COLO668 (cell line): Measurements from ENCODE around the gene SGPL1.
"Not testable (repeated sequence)": the region's sequence is repeated elsewhere in the genome, so short reads cannot be mapped to it uniquely, and the experiment has no call there.

Source experiments
- DNase-seq: peaks from one replicate; lab custom pipeline; 2025; ENCODE audit not compliant: unreplicated experiment; lab: John Stamatoyannopoulos, UW

The SGPL1 gene, protein sequence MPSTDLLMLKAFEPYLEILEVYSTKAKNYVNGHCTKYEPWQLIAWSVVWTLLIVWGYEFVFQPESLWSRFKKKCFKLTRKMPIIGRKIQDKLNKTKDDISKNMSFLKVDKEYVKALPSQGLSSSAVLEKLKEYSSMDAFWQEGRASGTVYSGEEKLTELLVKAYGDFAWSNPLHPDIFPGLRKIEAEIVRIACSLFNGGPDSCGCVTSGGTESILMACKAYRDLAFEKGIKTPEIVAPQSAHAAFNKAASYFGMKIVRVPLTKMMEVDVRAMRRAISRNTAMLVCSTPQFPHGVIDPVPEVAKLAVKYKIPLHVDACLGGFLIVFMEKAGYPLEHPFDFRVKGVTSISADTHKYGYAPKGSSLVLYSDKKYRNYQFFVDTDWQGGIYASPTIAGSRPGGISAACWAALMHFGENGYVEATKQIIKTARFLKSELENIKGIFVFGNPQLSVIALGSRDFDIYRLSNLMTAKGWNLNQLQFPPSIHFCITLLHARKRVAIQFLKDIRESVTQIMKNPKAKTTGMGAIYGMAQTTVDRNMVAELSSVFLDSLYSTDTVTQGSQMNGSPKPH

DNA sequence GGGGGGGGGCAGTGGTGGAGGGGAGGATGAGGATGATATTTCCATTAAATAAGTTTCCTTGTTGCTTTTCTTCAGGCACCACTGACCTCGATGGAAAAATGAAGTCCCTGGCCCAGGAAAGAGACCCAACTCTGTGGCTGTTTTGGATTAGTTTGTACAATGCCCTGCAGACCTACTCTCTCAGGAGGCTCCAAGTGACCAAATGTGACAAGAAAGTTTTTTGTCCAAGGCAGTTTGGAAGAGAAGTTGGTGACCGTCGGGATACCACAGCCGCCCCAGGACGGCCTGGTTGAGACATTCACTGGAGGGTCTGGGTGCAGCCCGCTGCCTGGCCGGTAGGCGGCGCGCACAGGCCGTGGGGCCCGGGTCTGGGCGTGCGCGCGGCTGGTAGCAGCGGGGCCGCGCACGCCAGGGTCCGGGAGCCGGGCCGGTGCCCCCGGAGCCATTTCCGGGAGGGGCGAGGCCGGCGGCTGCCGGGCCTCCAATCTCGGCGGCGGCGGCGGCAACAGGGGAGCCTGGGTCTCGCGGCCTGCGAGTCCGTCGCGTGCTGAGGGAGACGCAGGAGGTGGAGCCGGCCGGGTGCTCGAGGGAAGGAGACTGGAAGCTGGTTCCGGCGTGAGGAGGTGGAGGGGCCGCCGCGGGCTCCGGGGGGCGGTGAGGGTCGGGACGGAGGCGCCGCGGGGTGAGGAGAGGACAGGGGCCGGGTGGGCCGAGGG lies at the start of gene SGPL1:
TSS of gene SGPL1 (plus strand) at position 445 of the 716 bp plus-strand sequence. CDS start 906 bp downstream, outside the sequence.
- DNase-seq = peak; percentile 86

DNA sequence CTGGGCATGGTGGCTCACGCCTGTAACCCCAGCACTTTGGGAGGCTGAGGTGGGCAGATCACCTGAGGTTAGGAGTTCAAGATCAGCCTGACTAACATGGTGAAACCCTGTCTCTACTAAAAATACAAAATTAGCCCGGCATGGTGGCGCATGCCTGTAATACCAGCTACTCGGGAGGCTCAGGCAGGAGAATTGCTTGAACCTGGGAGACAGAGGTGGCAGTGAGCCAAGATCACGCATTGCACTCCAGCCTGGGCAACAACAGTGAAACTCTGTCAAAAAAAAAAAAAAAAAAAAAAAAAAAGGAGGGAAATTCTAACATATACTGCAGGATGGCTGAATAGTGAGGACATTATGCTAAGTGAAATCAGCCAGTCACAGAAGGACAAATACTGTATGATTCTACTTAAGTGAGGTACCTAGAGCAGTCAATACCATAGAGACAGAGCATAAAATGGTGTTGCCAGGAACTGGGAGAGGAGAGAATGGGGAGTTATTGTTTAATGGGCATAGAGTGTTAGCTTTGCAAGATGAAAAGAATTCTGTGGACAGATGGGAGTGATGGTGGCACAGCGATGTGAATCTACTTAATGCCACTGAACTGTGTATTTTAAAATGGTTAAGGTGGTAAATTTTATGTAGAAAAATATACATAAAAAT lies 47.6 kb upstream of the SGPL1 start:
- DNase-seq = not testable (repeated sequence)

DNA sequence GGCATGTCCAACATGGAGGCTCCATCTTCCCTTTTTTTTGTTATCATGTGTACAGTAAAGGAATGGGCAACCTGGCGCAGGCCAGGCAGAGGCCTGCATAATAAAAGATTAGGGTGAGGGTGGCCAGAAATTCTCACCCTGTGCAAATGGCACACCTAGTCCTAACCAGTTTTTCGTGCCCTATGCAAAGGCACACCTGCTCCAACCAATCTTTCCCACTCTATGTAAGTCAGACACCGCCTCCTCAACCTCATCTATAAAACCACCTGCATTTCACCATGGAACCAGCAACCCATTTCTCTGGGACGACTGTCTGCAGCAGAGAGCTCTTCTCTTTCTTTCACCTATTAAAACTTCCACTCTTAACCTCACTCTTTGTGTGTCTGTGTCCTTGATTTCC lies 46.6 kb upstream of the SGPL1 start:
- no peak for DNase-seq

DNA sequence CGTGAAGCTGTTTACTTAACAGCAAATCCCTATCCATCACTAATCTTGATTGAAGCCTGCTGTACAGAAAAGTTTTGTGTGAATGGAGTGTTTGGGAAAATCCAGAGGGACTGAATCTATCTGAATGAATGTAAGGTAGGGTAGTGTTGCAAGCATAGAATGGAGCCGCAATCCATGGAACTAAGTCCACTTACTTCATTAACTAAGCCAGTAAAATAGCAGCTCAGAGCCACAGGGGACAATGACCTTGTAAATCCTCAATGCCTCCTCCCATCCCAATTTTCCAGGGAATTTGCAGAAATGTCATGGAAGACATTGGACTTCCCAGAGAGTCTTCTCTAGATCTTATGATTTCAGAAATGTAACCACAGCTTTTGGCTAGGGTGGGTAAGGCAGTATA lies 45.7 kb upstream of the SGPL1 start:
- DNase-seq = no peak

DNA sequence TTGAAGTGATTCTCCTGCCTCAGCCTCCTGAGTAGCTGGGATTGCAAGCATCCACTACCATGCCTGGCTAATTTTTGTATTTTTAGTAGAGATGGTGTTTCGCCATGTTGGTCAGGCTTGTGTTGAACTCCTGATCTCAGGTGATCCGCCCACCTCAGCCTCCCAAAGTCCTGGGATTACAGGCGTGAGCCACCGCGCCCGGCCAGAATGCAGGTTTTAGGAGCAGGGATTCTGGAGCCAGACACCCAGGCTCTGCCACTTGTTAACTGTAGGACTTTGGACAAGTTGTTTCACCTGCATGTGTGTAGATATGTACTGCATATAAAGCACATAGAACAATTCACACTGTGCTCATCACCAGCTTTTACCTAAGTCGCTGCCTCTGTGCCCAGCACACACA lies 45.2 kb upstream of the SGPL1 start:
- not testable (repeated sequence) for DNase-seq

DNA sequence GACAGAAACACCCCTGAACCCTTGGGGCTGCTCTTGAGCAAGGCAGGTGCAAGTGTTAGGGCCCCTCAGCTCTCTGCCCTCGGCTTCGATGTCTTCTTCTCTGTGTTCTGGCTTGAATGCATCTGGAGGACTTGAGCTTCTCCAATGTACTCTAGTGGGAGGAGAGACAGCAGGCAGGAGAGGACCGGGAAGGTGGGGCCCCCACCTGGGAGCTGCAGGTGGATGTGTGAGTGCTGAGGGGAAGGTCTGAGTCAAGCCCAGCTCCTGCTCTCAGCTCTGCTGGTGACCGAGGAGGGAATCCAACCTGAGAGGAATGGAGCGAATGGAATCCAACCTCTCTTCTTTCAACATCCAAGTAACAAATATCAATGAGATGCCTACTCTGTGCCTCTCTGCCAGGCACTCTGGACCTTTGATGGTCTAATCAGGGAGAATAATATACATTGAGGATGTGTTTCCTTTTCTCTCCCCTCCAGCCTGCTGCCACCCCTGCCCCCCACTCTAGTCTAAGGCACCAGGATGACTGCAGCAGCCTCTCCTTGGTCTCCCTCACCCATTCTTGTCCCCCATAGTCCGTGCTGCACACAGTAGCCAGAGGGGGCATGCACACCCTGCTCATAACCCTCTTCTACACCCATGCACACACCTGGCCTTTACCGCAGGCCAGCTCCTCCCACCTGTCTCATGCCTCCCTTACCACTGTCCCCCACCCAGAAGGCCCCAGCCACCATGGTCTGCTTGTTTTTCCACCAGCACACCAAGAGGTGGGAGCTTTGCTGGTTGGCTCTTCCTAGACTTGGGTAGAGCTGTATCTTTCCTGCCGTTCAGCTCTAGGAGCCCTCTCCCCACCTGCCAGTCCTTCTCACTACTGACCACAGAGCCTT lies 44.2 kb upstream of the SGPL1 start:
- no peak for DNase-seq

DNA sequence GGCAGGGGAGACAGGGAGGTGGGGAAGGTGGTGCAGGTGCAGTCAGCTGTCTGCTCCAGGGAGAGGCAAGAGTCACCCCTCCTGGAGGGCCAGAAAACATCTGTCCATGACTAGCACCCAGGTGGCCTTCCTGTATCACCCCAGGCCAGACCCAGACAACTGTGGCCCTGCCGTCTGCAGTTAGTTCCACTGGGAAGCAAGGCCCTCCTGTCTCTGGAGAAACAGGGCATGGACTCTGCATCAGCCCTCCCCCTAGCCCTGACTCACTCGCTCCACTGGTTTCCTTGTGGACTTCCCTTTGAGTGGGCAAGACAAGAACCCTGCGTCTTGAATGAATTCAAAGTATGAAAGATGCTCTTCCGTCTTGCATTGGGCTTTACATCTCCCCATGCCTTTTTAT lies 43.1 kb upstream of the SGPL1 start:
- DNase-seq = no peak

DNA sequence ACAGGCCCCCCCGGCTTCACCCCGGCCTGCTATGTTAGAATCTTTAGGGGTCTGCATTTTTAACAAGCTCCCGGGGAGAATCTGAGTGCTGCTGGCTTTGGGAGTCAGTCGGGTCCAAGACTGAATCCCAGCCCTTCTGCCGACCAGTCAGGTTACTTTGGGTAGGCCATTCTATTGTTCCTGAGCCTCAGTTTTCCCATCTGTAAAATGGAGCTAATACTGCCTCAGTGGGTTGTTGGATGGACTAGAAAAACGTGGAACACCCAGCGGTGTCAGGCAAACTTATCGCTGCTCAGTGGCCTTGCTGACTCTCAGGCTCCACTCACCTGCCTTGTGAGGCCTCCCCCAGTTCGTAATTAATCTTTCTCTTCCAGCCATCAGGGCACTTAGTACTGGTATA lies 42.3 kb upstream of the SGPL1 start:
- no peak for DNase-seq

DNA sequence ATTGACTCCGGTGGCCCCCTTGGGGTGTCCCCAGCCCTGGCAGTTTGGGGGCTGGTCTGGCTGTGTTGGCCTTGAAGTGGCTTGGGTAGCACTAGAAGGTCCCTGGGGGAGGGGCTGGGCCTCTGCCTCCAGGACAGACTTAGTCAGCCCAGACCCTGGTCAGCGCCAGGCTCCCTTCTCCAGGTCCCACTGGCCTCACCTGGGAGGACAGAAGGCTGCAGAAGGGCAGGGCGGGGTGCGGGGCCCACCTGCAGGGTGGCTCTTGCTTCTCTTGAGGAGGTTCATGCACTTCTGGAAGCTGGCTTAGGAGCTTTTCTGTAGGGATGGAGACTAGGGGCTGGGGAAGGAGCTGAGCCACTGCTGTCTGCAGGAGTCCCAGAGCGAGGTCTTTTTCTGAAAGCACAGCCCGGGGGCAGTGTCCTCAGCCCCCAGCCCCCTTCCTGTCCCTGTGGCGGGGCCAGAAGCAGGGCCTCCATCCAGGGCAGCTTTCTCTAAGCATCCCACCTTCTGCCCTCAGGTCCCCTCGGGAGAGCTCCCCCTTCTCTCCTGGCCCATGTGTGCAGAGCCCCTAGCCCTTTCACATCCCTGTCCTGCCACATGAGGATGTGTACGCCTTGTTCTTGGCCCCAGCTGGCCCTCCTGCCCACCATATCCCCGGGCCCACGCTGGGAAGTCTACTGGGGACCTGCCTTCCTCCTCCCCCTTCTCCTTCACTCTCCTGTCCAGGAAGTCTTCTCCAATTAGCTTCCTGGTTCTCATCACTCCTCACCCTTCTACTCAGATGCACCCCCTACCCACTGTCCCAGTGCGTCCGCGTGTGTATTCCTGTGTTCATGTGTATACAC lies 41.6 kb upstream of the SGPL1 start:
- no peak for DNase-seq

DNA sequence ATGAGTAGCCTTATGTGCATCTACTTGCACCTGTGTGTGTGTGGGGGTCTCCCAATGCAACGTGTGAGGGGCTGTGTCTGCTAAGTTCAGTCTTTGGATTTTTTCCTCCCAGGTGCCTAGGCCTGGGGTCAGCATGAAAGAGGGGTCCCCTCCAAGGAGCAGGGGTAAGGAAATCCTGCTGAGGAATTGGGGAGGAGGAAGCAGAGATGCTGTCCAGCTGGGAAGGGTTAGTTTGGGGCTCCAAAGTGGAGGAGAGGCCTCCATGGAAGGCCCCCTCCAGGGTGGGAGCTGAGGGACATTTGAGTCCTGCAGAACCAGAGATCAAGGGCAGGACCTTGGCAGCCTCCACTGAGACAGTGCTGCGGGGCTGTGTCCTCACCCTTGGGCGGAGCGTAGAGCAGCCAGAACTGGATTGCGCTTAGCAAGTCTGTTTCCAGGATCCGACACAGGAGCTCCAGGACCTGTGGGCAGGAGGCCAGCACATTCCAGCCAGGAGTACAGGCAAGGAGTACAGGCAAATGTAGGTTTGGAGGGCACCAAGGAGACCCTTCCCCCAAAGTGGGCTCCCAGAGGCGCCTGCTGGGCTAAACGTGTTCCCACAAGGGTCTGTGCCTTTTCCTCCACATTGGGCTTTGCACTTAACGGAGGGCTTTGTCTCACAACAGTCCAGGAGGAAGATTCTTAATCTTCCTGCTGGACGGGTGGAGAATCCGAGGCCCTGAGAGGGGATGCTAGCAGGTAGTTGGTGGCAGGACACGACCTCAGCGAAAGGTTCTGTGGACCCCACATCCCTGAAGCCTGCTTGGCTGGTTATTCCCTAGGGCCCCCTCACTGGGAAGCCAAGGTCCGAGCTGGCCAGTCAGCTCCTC lies 40.7 kb upstream of the SGPL1 start:
- DNase-seq = no peak

DNA sequence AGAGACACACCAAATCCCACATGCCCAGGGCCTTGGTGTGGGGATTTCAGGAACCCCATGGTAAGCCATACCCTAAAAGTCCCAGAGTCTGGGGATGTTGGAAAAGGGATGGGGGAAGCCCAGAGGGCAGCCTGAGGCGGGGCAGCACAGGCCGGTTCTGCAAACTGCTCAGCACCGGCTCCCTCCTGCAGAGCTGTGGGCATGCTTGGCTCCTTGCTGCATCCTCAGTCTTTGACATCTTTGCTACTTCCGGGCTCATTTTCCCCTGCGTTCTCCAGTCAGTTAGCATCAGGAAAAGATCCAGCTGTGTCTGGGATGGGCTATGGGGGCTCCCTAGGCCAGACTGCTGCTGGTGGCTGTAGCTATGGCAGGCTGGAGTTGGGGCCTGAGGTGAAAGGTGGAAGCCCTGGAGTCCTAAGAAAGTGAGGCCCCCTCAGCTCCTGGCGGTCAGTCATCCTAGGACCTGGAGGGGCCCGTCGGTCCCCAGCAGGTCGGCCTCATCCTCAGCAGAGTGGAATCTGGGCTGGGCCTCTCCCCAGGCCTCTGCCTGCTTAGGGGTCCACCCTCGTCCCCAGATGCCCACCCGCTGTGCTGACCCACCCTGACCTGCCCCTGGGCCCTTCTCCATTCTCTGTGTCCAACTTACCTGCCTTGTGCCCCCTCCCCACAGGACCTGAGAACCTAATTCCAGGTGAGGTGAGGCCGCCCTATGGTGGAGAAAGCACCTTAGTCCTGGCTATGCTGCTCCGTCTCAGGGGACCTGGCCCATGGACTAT lies 39.9 kb upstream of the SGPL1 start:
- DNase-seq = no peak

DNA sequence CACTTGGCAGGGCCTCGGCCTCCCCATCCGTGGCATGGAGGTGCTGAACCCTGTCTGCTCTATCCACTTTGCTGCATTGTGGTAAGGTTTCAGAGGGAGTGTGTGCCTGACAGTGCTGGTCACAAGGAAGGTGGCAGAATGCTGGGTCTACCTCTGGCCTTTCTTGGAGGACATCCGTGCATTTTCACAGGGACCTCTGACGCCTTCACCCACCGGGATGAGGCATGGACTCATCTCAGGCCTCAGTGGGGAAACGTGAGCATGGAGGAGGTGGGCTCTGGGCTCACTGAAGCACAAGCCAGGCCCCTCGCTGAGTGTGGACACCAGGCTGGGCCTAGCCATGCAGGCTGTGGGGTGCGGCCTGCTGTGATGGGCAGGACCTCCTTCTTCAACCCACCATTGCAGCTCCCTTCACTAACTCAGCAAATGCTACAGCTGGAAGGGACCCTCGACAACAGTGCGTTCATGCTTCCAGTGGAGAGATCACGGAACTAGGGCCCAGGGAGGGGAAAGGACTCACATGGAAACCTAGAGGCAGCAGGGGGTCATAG lies 39.2 kb upstream of the SGPL1 start:
- no peak for DNase-seq

DNA sequence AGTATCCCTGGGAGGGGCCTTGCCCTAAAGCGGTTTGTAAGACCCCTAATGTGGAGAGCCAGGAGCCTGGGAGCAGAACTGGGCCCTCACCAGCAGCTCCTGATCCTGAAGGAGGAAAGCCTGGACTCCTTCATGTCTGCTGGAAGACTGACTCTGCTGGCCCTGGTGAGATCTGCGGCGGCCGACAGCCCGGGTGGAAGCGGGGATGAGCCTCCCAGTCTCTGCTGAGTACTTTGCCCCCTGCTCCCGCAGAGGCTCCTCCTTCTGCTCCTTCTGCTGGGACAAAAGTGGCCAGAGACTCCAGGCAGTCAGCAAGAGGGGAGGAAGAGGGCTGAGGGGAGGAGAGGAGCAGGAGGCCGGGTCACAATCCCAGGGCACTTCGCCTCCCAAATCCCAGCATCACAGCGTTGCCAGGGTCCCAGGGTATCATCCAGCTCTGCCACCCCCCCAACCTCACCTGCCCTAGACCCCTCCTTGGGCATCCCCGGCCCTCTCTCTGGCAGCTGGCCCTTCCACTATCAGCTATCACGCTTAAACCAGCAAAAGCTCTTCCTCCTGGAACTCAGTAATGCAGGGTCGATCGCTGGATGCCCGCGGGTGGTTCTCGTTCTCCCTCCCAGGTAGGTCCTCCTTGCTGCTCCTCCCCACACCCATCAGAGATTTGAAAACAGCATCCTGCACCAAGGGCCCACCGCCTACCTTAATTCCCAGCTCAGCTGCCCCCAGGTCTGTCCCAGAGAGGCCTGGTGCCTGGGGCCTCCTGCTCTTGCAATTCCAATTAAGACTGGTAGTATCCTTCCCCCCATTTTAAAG lies 38.5 kb upstream of the SGPL1 start:
- no peak for DNase-seq

DNA sequence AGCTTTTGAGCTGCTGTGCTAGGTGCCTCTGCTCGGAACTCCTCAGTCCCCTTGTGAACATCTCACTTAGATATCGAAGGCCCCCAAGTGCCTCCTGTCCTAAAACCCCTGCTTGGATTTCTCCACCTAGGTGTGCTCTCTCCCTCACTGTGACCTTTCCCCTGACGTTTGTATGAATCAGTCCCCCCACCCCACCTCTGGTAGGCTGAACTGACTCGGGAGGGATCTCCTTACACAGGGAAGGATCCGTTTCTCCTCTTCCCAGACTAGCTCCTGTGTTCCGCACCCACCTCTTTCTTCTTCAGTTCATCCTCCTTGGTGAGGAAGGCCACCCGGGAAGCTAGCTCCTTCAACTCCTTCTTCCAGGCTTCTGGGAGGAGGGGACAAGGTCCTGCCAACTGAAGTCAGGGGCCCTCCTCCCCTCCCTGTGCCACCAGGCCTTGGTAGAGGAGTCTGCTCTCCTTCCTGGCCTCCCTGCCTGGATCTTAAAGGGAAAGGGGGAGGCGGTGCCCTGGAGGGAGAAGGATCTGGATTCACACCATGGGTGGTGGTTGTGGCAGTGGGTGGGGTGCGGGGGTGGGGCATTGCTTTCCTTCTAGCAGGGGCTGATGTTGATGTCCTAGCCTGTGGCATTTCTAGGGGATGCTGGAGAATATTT lies 37.4 kb upstream of the SGPL1 start:
- no peak for DNase-seq

DNA sequence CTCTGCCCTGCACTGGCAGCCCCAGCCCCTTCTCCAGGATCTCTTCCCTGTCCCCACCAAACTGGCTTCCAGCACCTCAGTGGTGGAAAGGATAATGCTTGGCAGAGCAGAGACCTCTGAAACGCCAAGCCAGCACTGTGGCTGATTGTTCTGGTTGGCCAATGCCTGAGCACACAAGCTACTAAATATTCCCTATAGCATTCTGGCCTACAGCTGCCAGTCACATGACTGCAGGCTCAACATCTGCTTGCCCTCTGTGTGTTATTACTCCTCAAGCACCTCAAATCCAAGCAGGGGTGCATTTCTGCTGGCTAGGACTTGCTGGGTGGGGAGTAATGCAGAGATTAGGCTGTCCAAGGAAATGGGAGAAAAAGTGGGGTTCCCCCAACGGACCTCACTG lies 36.7 kb upstream of the SGPL1 start:
- no peak for DNase-seq
